Tibial nerve (tissue), 4 donors: ENCODE results near the gene P2RX5.

ENCODE experiments used
- CTCF ChIP-seq, 5 experiments: fragments of 200-600 bp in 3 of 5; fragments of 450-650 bp in 2 of 5; sonication (generic) in 3 of 5; IDR thresholded peaks; one replicate each; pipeline ENCODE4 v1.5.1; 2016 to 2019; ENCODE audit warnings: antibody characterized with exemption in 5 of 5, mild to moderate bottlenecking in 3 of 5, moderate library complexity in 2 of 5
- EP300 ChIP-seq, 2 donors: sonication (generic); formaldehyde crosslinking; IDR thresholded peaks; one replicate each; pipeline ENCODE4 v1.6.1; 2017; ENCODE audit warnings: antibody characterized with exemption in 2 of 2, mild to moderate bottlenecking in 1 of 2
- POLR2A ChIP-seq, 2 donors: fragments of 450-650 bp; IDR thresholded peaks; one replicate each; pipeline ENCODE4 v1.6.1; 2017; ENCODE audit warnings: antibody characterized with exemption in 2 of 2, mild to moderate bottlenecking in 2 of 2, moderate library complexity in 2 of 2

- TF ChIP-seq CTCF (IDR thresholded peaks at IDR 0.05) (no peak), POLR2A (IDR thresholded peaks at IDR 0.05) (no peak), EP300 (IDR thresholded peaks at IDR 0.05) (no peak)
Measured at GRCh38 chr17:3669548-3669947, 26.4 kb downstream of the P2RX5 start.
